Spleen (tissue), 7 donors: Measurements from ENCODE around the gene VPS25.

Experiments
- CTCF ChIP-seq, 11 experiments: fragments of 200-600 bp in 7 of 11; fragments of 450-650 bp in 4 of 11; sonication (generic) in 4 of 11; IDR thresholded peaks in 8 of 11; conservative IDR thresholded peaks in 3 of 11; 1 replicate in 7 of 11; 2 replicates in 4 of 11; pipeline versions ENCODE4 v1.4.0 to v1.8.0; 2016 to 2021; ENCODE audit warnings: antibody characterized with exemption in 11 of 11, inconsistent platforms in 4 of 11, mild to moderate bottlenecking in 1 of 11
- POLR2A ChIP-seq, 3 donors: fragments of 450-650 bp; IDR thresholded peaks; one replicate each; pipeline ENCODE4 v1.5.1; 2017; ENCODE audit warnings: antibody characterized with exemption in 3 of 3, mild to moderate bottlenecking in 1 of 3
- POLR2AphosphoS5 ChIP-seq, 3 donors: sonication (generic); formaldehyde crosslinking; IDR thresholded peaks; one replicate each; pipeline ENCODE4 v1.5.1; 2017; ENCODE audit warnings: antibody characterized with exemption in 3 of 3
- donor health status: DM: no; HTN: no; CAD: no; lungs with moderate emphysema.
- donor health status: DM: no; HTN: no; CAD: no.
- donor health status: DM: no; HTN: no; CAD: no.

GRCh38 chr17:42783791-42784138, 10.5 kb downstream of the VPS25 start:
- TF ChIP-seq POLR2A (IDR thresholded peaks at IDR 0.05) (no peak), CTCF (IDR thresholded peaks at IDR 0.05 in 8 of 11, conservative IDR thresholded peaks at IDR 0.05 in 3 of 11) (no peak), POLR2AphosphoS5 (IDR thresholded peaks at IDR 0.05) (no peak)
